GM18498 (cell line): Measurements from ENCODE around the gene ALDH1A1.

Experiments used
- ATAC-seq: cut with Tn5 transposase; IDR thresholded peaks from one replicate; pipeline ENCODE4 v1.9.1; 2021; ENCODE audit warnings: mild to moderate bottlenecking, moderate library complexity; ENCODE audit not compliant: unreplicated experiment

Gene ALDH1A1

GRCh38 chr9:72979405-72980100, 26.7 kb upstream of the ALDH1A1 start:
- no peak for ATAC-seq

DNA sequence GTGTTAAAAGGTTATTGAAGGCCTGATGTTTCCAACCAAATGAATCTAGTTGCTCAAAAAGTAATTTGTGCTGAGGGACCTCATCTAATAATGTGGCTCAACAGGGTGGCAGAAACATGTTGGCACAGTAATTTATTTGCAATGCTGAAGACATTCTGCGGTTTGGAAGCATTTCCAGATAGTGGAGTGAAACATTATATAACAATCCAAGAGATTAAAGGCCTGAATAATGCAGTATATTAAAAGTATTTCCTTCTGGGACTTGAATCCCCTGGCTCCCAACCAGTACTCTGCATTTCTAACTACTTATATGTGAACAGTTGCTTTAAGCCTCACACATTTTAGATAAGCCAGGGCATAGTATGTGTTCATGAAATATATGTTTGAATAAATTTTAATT, 25.9 kb upstream of the ALDH1A1 start:
- ATAC-seq, result no peak

GRCh38 chr9:72977670-72978069, 24.8 kb upstream of the ALDH1A1 start:
- ATAC-seq, result no peak

DNA sequence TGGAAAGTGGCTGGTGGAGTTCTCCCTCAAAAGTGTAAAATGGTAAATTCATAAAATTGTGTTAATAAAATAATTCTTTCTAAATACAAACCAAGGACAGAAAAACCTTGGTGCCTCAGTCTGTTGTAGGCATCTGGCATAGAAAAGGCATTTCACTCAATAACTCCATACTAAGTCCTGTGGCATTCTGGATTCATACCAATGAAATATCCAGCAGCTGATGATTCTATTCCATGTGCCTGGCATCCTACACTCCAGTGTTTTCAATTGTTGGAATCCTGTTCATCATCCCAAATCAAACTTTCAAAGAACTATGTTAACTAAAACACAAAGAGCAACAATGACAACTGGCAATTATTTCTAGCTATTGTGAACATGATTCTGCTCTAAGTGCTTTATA, 21.6 kb upstream of the ALDH1A1 start:
- ATAC-seq, result no peak

DNA sequence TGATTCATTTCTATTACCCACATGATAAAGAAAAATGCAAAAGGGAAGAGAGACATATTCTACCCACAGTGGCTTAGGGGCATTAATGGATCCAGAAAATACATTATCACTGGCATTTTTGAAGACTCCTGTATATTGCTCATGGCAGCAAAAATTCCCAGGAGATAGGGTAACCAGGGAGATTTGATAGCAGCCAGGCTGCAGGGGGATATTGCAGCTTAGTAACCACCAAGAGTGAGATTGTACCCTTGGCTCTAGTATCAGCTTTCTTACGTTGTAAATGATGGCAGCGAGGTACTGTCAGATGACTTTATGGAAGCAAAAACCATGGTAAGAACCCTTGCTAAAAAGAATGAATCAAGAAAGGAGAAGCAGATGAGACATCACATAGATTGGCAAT, 19.8 kb upstream of the ALDH1A1 start:
- no peak for ATAC-seq

DNA sequence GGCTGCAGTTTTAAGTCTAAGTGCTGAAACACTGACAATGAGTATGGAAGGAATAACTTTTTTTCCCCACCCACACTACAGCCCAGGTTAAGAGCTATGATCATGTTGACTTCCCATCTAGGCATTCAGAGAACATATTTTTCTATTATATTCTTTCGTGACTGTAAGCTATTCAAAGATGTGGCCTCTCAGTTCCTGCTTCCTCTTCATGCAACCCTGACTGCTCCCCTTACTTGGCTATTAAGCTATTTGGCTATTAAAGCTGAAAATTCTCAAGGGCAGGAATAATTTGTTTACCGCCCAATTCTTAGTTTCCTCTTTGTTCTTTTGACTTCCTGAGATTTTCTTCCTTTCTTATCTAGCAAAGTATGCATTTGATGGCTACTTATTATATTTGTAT, 18.6 kb upstream of the ALDH1A1 start:
- ATAC-seq, result no peak

- no peak for ATAC-seq
Observed at GRCh38 chr9:72960446-72960845, 7.6 kb upstream of the ALDH1A1 start.

DNA sequence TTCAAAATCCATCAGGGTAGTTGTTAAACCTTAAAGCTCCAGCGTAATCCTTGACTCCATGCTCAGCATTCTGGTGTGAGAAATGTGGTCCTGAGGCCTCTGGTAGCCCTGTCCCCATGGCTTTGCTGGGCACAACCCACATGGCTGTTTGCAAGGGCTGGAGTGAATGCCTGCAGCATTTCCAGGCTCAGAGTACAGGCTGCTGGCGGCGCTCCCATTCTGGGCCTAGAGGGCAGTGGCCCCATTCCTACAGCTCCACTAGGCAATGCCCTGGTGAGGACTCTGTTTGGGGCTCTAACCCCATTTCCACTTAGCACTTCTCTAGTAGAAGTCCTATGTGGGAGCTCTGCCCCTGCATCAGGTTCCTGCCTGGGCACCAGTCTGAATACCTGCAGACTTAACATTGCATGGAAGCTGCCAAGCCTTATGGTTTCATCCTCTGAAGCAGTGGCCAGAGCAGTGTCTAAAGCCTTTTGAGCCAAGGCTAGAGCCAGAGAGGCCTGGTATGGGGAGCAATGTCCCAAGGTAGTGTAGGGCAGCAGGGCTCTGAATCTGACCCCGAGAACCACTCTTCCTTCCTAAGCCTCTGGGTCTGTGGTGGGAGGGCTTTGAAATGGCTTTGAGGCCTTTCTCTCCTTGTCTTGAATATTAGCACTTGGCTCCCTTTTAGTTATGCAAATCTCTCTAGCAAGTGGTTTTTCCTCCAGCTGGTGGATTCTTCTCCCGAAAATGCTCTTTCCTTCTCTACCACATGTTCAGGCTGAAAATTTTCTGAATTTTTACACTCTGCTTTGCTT, 5.8 kb upstream of the ALDH1A1 start:
- ATAC-seq, result no peak

DNA sequence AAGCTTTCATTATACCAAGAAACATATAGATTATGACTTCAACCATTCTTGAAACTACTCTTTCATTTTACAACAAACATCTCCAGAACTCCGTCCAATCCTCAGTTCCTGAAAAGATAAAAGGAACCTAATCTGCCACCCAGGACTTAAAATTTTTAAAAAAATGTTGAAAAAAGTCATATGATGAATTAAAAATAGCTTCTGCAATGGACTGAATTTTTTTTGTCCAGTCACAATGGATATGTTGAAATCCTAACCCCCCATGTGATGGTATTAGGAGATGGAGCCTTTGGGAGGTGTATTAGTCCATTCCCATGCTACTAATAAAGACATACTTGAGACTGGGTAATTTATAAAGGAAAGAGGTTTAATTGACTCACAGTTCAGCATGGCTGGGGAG, 2.7 kb upstream of the ALDH1A1 start:
- no peak for ATAC-seq

DNA sequence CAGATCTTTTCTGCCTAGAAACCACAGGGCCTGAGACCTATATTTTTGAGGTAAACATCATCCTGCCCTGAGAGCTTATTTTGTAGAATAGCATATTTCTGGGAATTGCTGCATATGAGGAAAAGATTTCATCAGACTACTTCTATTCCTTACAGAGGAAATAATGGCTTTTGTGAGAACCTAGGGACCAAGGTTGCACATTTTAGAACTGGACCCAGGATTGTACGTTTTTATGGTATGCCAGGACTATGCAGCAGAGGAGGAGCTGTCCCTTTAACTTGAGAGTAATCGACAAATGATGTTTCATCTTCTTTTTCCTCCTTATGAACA, 2.2 kb upstream of the ALDH1A1 start:
- no peak for ATAC-seq

GRCh38 chr9:72954431-72955125, 1.7 kb upstream of the ALDH1A1 start:
- no peak for ATAC-seq

DNA sequence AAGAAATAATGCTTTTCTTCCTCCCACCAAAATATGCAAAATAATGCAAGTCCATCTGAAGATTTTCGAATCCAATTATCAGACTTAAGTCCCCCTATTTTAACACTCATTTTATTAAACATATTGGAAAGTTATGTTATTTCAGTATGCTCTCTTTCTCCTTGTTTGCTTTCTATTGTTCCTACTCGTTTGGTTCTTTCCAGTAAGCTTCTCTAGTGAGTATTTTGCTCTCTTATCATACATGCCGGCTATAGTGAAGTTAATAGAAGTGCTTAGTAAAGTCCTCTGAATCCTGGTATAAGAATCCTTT, 517 bp downstream of the ALDH1A1 start:
- ATAC-seq, result no peak

- no peak for ATAC-seq
Observed at GRCh38 chr9:72951520-72952380, 1.1 kb downstream of the ALDH1A1 start.

- no peak for ATAC-seq
Observed at GRCh38 chr9:72950875-72951442, 1.9 kb downstream of the ALDH1A1 start.

DNA sequence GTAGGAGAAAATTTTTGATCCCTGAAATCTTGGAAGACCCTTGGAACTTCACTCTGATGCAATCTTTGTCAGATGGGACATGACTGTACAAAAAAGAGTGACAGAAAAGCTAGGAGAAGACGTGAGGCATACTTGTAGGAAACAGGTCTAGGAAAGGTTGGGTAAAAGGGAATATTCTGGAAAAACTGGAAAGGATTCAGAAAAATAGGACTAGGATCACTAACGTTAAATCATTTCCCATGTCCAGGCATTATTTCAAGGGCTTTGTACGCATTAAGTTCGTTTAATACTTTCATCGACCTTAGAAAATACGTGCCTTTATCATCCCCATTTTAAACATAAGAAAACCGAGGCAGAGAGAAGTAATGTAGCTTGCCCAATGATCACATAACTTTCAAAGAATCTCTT, 2.9 kb downstream of the ALDH1A1 start:
- ATAC-seq, result no peak

DNA sequence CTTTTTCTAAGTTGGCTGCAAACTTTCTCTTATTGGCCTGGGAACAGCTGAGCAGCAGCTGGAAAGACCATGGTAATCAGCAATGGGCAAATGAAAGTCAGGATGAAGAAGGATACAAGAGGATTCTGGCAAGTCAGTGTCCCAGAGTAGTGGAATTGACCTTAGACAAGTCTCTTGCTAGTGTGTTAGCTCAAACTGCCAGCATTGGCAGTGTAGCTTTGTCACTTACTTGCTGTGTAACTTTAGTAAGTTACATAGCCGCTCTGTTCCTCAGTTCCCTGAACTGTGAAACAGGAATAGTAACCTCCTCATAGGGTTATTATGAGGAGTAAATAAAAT, 3.6 kb downstream of the ALDH1A1 start:
- no peak for ATAC-seq

DNA sequence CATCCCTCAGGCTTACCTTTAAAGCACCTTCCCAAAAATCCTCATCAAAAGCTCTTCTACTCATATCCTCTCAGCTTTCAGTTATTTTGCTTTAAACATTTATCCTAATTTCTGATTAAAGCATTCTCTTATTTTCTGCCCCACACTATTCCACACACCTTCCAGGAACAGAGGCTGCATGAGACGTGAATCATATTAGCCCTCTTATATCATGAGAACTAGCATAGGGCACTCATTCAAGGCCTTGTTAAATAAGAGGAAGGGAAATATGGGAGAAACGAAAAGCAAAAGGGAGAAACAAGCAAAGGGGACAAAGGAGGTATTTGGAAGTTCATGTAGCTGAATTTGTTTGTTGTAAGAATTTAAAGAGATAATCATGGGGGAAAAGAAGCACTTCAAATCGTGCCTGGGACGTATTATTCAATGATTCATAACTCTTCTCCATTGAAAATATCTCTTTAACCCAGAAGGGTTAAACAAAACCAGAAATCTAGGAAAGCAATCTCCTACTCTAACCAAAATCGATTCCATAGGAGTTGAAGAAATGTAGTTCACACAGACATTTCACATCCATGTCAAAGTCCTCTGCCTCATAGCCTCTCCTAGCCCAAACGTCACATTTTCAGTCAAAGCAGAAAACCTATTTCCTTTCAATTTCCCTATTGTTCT, 4.1 kb downstream of the ALDH1A1 start:
- no peak for ATAC-seq

DNA sequence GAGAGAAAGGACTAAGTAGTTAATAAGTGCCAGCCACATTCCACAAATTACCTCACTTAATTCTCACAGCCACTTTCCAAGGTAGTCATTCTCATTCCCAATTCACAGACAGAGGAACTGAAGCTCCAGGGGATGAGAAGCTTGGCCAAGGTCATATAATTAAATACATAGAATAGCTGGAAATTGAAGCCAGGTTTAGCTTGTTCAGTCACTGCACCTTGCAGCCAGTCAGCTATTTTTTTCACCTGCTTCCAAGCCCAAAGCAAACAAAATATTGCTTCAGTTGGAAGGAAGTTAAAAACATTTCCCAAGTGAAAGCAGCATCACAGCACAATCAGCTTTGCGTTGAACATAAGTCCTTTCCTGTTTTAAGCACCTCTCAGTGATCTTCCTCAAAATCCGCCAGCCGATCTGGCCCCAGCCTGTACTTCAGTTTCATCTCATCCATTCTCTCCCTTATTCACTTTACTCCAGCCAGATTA, 4.8 kb downstream of the ALDH1A1 start:
- ATAC-seq, result no peak

- ATAC-seq, result no peak
Observed at GRCh38 chr9:72946821-72947220, 6.0 kb downstream of the ALDH1A1 start.

- ATAC-seq, result no peak
Observed at GRCh38 chr9:72946318-72946717, 6.5 kb downstream of the ALDH1A1 start.
